Activated CD4-positive, alpha-beta T cell treated with anti-CD3 and anti-CD28 coated beads, Interleukin-2, amount 50 U/mL, for 4 hours (primary cell): ENCODE measurements around the gene GRIN2C.

Experiments used
- DNase-seq, 2 experiments: peaks; one replicate each; pipeline ENCODE4 v3.0.0-alpha.2; 2020

Gene GRIN2C

GRCh38 chr17:74796211-74796610 lies 63.5 kb downstream of the GRIN2C start:
- DNase-seq, result no peak

DNA sequence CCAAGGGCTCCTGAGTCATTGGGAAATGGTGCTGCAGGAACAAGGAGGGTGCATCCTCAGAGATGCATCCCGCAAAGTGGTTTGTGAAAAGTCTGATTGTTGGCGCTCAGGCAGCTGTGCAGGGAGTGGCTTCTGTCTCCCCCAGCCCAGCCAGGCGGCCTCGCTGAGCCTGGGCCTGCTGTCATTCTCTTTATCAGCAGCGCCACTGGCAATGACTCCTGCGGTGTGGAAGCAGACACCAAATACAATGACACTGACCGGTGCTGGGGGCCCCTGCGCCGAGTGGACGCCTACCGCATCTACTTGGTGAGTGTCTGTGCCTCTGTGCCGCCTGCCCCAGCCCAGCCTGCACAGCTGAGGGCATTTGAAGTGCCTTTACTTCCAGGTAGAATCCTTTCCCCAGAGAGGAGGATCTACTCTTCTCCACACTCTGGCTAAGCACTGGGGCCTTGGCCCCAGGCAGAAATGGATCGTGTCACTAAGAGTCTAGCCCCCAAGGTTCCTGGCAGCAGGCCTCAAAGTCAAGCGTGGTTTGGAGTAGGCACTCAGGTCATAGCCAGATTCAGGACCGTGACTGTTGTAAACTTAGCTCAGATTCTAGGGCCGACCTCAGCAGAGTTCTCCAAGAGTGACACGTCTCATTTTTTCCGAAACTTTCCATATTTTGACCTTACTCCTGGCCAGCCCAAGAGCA lies 64.2 kb downstream of the GRIN2C start:
- DNase-seq, result no peak

- DNase-seq, result no peak
Observed at GRCh38 chr17:74792586-74793105, 67.0 kb downstream of the GRIN2C start.
